HG02678 (cell line): ENCODE results near the gene ZSCAN29.
A peak's percentile ranks its signal among the peaks of the same experiment; 100 is the strongest.

ENCODE experiments used
- ATAC-seq: cut with Tn5 transposase; IDR thresholded peaks from one replicate; pipeline ENCODE4 v1.9.1; 2021; ENCODE audit warnings: mild to moderate bottlenecking, moderate library complexity; ENCODE audit not compliant: unreplicated experiment

ZSCAN29 gene

DNA sequence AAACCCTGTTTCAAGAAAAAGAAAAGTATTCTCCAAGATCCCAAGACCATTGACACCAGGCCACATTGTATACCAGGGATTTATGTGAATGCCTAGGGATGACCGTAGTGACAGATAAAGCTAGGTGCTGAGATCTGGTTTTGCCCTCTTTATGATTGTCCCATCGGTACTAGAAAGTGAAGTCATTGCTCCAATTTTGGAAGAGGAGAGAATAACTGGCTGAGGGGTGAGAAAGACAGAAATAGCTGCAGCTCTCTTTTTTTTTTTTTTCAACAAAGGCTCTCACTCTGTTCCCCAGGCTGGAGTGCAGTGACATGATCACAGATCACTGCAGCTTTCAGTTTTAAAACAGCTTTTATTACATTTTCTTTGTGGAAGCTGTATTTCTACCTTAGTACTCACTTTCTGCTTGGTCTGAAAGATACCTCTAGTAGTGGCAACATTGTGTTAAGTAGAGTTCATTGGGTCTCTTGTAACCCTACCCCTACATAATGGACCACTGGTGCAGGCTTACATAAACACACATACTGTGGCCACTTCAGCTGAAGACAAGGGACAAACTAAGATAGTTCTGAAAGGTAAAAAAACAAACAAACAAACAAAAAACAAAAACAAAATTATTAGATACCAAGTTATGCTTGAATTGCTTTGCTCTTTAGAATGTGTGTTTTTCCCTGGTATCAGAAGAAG lies 18.0 kb downstream of the ZSCAN29 start:
- ATAC-seq: no peak

DNA sequence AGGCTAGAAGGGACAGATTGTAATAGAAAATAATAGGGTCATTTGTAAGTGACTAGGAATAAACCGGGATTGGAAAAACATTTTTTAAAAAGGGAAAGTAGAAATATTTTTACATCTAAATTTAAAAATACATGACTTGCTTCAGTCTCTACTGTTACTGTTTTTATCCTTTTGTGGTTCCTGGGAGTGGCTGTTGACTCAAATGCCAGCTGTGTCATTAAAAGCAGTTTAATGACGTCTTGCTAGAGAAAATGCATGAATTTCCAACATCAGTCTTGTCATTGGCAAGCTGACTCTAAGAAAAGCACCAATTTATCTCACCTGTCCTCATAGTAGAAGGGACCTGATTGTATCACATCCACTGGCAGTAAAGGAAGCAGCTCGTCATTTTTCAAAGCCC lies 23.7 kb downstream of the ZSCAN29 start:
- no peak for ATAC-seq

DNA sequence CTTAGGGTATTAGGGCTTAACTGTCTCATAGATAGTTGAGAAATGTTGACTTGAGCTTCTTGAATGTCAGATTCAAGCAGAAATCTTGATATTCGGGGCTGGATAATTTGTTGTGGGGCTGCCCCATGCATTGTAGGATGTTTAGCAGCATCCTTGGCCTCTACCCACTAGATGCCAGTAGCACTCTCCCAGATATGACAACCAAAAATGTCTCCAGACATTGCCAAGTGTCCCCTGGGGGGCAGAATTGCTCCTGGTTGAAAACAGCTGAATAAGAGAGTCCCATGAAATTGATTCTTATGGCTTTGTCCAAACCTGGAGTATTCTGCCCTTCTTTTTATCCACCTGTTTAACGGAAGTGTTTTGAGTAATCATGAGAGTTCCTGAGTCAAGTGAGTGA lies 24.5 kb downstream of the ZSCAN29 start:
- no peak for ATAC-seq

DNA sequence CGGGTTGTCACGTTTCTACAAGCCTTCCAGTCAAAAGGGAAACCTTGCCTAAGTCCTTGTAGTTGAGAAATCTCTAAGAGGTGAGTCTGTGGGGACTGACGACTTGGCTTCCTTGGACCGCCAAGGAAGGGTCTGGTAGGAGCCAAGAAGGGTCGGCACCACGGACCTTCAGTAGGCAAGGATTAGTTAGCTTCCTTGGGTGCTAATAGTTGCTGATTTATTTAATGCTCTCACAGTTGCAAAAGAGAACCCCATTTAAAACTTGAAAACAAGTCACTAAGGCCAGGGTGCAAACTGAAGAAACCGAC lies 40.1 kb downstream of the ZSCAN29 start:
- ATAC-seq: peak; percentile 14

DNA sequence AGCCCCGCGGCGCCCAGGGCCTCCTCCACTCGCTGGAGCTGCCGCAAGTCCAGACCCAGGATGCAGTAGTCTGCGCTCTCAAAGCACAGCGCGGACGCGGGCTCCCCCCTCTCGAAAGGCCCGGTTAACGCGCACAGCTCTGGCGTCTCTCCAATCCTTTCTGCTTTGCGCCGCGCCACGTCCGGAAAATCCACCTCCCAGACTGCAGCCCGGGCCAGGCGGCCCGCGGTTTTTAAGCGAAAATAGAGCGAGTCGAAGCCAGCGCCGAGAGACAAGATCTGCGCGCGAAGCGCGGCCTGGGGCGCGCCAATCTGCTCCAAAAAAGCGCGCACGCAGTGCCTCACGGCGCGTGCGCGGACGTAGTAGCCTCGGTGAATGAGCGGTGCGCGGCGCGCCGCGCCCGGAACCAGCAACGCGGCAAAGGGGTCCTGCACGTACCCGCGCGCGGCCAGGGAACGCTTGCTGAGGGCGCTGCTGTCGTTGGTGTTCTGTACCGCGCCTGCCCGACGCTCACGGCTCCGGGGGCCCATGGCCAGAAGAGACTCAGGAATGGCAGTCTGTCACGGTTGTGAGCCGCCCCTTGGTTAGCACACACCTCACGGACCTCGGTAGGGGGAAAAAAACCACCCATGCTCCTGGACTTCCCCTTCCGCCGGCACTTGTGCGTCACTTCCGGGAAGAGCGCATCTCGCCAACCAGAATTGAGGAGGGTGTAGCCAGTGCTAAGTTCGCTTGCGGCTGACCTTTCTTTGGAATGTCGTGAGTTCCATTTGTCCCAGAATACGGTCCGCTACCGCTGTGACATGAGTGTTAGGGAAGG lies 40.7 kb downstream of the ZSCAN29 start, which contains the start of gene LCMT2:
Gene LCMT2, minus strand, starts transcription at position 614 of the 820 bp plus-strand sequence. Its CDS starts 84 bp downstream, at position 530.
- ATAC-seq: peak; percentile 93

DNA sequence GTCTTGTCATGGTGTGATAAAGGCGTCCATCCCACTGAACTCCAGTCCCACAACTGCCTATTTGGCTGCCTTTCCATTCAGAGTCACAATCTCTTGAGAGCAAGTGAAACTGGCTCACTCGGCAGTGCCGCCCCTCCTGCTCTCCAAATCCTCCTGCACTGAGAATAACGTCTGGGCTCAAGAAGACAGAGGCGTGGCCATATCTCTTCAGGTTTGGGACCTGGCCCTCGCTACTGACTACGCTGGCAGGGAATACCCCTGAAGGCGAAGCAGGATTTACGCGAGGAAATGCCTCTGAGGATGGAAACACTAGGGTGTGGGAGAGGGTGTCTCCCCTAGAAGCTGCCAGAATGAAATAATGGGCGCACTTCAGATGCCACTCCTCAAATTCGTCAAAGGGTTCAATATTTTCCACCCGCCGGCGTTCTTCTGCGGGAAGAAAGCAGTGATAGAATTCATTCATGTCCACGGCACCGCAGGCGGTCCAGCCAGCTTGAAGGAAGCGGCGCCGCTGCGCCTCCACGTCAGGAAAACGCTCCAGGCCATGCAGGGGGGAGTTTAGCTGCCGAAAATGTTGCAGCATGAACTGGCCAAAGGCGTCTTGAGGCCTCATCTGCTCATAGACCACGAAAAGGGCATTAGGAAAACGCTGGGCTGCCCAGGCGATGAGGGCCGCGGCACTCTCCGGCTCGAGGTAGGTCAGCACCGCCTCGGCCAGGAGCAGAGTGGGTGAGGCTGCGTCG lies 41.5 kb downstream of the ZSCAN29 start:
- no peak for ATAC-seq

DNA sequence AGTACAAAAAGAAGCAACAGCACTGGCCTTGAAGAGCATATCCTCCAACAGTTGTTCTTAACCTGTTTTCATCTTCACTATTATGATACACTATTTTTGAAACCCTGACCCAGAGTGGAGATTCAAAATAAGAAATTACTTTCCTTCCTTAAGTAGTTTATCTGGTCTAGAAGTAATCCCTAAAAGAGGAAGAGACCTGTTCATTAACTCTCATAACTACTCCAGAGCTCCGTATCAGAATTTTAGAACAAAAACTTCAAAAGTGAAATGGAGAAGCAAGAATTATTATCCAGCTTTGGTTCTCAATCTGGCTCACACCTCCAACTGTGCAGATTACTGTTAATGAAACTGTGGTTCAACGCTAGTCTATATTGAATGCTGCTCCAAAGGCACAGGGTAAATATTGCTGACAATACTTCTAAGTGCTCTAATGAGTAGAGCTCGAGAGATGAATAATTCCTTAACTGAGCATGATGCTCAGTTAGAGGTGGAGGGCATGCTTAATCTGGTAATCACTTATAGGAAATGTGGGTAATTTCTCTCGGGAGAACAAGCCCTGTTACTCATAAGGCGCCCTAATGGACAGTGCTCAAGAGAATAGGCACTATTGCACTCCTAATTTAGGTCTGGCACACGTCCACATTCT lies 45.7 kb downstream of the ZSCAN29 start:
- ATAC-seq: no peak

DNA sequence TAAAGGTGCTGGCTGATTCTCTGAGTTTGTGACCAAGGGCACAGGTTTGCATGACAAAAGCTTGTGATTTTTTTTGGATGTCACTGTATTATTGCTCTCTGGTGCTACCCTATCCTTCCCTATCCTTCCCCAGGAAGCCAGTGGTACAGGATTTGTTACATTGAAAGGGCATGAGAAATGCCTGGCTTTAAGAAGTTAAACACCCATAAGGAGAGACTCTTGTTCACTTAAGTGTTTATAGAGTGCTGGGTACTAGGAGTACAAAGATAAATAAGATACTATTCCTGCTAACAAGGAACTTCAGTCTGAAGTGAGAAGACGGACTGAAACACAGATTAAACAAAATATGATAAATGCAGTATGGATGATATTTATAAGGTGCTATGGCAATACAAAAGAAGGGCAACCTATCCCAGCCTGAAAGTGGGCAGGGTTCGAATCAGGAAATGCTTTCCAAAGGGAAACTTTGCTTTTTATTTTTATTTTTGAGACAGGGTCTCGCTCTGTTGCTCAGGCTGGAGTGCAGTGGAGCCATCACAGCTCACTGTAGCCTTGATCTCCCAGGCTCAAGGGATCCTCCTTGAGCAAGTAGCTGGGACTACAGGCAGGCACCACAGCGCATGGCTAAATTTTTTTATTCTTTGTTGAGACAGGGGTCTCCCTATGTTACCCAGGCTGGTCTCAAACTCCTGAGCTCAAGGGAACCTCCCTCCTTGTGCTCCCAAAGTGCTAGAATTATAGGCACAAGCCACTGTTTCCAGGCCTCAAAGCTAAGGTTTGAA lies 51.7 kb downstream of the ZSCAN29 start:
- ATAC-seq: no peak

DNA sequence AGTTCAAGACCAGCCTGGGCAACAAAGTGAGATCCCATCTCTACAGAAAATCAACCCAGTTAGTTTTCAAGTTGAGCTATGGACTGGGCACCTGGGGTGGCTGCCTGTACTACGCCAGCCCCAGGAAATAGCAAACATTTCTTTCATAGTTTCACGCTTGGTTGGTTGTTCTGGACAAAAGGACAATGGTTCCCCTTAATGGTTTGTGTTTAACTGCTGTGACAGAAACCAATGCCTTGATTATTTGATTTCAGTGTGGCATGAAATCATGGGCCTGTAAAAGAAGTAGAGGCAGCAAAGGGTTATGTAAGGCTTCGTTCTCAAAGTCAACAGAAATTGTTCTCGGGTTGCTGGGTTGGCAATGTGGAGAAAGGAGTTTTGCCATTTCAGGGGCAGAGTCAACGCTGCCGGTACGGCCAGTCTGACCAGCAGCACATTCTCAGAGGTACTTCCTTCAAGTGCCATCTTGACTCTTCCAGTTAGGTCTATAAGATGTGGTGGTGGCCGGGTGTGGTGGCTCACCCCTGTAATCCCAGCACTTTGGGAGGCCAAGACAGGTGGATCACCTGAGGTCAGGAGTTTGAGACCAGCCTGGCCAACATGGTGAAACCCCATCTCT lies 53.2 kb downstream of the ZSCAN29 start:
- ATAC-seq: no peak

DNA sequence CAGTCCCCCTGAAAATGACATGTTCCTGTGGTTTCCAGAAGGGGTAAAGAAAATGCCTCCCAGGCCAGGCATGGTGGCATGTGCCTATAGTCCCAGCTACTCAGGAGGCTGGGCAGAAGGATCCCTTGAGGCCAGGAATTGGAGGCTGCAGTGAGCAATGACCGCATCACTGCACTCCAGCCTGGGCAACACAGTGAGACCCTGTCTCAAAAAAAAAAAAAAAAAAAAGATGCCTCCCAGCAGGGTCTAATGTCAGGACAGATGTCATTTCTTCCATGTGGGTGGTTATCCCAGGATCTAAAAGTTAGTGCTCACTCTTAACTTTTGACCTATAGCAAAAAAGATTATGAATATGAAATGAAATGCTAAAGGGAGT lies 53.9 kb downstream of the ZSCAN29 start:
- no peak for ATAC-seq

DNA sequence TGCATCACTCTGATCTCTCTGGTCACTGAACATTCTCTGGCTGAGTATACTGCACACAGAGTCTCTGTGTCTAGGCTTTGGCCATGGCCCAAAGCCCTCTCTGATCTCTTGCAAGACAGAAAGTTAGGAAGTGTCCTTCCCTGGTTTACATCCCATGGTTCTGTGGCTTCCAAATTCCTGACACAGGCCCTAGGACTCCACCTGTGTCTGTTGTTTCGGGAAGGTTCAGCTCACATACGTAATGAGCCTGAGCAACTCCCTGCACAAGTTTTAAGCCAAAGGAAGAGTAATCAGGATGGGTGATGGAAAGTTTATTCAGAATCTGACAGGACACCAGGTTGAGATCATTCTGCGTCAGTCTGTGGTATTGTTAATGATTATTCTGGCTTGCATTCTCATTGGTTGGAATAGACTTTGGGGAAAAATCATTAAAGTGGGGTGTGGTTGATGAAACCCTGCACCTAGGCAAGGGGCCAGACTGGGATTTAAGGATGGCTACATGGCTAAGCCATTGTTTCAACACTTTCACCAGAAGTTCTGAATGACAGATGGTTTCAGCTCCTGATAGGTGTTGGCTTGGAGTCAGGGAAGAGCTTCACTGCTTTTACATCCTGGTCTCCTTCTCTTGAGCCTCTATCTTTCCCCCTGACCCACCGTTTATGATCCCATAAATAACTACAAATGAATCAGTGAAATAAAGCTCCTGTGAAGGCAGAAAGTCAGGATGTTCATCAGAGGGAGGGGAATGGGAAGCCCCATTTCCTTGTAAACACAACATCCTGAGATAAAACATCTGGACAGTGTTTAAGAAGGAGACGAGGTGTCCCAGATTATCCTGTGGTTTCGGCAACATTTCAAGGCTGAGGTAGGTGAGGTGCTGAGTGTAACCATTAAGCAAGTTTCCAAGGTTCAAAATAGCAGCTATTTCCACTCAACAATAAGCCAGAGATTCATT lies 54.5 kb downstream of the ZSCAN29 start:
- ATAC-seq: no peak

DNA sequence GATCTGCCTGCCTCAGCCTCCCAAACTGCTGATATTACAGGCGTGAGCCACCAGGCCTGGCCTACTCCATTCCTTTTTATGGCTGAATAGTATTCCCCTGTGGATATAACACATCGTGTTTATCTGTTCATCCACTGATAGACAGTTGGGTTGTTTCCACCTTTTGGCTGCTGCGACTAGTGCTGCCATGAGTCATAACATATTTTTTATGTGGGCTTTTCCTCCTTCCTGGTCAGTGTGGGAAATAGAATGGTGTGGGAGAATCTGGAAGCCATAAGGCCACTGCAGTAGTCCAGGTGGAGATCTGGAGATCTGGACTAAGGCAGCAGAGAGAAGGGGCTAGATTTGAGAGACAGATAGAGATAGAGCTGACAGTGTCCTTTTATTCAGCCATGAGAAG lies 56.7 kb downstream of the ZSCAN29 start:
- ATAC-seq: no peak

DNA sequence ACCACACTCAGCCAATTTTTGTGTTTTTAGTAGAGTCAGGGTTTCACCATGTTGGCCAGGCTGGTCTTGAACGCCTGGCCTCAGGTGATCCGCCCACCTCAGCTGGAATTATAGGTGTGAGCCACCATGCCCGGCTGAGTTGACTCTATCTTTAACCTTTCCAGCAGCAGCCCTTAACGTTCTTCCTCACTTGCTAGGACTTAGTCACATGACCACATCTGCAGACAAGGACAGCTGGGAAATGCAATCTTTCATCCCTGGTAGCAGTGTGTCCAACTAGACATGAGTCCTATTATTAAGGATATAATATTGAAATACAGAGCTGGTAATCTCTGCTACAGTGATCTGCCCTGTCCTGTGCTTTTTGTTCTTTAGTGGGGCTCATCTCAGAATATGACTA lies 58.5 kb downstream of the ZSCAN29 start:
- no peak for ATAC-seq
